Measurements from ENCODE around the gene VWC2.

The VWC2 gene

DNA sequence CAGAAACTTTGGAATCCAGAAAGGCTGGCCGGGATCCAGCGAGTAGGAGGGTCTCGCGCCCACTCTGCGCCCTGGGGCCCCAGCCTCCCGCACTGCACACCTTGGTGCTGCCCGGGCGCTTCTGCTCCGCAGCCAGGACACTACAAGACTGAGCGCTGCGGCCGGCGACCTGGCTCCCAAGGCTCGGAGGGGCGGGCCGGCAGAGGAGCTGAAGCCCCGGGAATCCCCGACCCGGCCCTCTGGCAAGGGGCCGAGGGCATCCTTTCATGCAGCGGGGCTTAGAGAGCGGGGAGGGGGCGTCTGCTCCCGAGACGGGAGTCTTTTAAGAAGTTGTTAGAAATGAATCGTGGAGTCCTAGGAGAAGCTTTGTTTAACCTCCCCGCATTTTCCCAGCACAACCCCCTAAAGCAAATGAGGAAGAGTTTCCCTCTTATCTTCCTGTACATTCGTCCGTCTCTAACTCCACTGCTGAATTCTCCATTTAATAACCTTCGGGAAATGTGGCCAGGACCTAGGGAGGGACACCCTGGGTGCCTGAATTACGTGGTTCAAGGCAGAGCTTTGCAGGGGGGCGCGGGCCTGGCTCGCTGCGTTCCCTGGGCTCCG, 1.1 kb downstream of the VWC2 start (continued):
- TF ChIP-seq, protein P1, sequence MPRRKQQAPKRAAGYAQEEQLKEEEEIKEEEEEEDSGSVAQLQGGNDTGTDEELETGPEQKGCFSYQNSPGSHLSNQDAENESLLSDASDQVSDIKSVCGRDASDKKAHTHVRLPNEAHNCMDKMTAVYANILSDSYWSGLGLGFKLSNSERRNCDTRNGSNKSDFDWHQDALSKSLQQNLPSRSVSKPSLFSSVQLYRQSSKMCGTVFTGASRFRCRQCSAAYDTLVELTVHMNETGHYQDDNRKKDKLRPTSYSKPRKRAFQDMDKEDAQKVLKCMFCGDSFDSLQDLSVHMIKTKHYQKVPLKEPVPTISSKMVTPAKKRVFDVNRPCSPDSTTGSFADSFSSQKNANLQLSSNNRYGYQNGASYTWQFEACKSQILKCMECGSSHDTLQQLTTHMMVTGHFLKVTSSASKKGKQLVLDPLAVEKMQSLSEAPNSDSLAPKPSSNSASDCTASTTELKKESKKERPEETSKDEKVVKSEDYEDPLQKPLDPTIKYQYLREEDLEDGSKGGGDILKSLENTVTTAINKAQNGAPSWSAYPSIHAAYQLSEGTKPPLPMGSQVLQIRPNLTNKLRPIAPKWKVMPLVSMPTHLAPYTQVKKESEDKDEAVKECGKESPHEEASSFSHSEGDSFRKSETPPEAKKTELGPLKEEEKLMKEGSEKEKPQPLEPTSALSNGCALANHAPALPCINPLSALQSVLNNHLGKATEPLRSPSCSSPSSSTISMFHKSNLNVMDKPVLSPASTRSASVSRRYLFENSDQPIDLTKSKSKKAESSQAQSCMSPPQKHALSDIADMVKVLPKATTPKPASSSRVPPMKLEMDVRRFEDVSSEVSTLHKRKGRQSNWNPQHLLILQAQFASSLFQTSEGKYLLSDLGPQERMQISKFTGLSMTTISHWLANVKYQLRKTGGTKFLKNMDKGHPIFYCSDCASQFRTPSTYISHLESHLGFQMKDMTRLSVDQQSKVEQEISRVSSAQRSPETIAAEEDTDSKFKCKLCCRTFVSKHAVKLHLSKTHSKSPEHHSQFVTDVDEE (CRISPR knock-in tag; IDR thresholded peaks at IDR 0.05) = no peak
- TF ChIP-seq SNAI2 (CRISPR knock-in tag; IDR thresholded peaks at IDR 0.05) (no peak), ZNF565 (CRISPR knock-in tag; conservative IDR thresholded peaks at IDR 0.05; ENCODE audit: low read depth) (no peak), ZFP3 (CRISPR knock-in tag; IDR thresholded peaks at IDR 0.05) (no peak)
- TF ChIP-seq, protein P2, sequence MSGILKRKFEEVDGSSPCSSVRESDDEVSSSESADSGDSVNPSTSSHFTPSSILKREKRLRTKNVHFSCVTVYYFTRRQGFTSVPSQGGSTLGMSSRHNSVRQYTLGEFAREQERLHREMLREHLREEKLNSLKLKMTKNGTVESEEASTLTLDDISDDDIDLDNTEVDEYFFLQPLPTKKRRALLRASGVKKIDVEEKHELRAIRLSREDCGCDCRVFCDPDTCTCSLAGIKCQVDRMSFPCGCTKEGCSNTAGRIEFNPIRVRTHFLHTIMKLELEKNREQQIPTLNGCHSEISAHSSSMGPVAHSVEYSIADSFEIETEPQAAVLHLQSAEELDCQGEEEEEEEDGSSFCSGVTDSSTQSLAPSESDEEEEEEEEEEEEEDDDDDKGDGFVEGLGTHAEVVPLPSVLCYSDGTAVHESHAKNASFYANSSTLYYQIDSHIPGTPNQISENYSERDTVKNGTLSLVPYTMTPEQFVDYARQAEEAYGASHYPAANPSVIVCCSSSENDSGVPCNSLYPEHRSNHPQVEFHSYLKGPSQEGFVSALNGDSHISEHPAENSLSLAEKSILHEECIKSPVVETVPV (CRISPR knock-in tag; IDR thresholded peaks at IDR 0.05) = no peak

DNA sequence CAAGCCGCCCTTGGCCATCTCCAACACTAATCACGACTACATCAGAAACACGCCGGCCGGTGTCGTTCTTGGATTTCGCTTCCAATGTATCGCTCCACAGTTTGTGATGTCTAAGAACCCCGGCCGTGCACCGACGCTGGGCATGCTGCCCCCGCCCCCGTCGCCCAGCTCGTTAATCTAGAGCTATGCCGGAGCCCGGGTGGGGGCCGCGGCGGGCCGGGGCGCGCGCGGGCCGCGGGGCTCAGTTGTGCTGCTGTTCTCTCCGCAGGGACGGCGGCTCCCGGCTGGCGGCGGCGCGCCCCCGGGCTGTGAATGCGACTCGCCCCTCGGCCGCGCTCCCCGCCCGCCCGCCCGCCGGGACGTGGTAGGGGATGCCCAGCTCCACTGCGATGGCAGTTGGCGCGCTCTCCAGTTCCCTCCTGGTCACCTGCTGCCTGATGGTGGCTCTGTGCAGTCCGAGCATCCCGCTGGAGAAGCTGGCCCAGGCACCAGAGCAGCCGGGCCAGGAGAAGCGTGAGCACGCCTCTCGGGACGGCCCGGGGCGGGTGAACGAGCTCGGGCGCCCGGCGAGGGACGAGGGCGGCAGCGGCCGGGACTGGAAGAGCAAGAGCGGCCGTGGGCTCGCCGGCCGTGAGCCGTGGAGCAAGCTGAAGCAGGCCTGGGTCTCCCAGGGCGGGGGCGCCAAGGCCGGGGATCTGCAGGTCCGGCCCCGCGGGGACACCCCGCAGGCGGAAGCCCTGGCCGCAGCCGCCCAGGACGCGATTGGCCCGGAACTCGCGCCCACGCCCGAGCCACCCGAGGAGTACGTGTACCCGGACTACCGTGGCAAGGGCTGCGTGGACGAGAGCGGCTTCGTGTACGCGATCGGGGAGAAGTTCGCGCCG, 1.9 kb downstream of the VWC2 start:
- TF ChIP-seq ZFP30 (CRISPR knock-in tag; IDR thresholded peaks at IDR 0.05) = no peak
- TF ChIP-seq, protein P3, sequence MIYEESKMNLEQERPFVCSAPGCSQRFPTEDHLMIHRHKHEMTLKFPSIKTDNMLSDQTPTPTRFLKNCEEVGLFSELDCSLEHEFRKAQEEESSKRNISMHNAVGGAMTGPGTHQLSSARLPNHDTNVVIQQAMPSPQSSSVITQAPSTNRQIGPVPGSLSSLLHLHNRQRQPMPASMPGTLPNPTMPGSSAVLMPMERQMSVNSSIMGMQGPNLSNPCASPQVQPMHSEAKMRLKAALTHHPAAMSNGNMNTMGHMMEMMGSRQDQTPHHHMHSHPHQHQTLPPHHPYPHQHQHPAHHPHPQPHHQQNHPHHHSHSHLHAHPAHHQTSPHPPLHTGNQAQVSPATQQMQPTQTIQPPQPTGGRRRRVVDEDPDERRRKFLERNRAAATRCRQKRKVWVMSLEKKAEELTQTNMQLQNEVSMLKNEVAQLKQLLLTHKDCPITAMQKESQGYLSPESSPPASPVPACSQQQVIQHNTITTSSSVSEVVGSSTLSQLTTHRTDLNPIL (CRISPR knock-in tag; IDR thresholded peaks at IDR 0.05; ENCODE audit: low read depth) = no peak
- no peak for TF ChIP-seq ISL1 (CRISPR knock-in tag; IDR thresholded peaks at IDR 0.05)
- no peak for TF ChIP-seq ESRRG (CRISPR knock-in tag; IDR thresholded peaks at IDR 0.05)
- TF ChIP-seq ARNTL (CRISPR knock-in tag; IDR thresholded peaks at IDR 0.05; ENCODE audit: borderline replicate concordance, low read depth) = no peak
- TF ChIP-seq, protein P2 (CRISPR knock-in tag; IDR thresholded peaks at IDR 0.05) = no peak
- TF ChIP-seq, protein P1 (CRISPR knock-in tag; IDR thresholded peaks at IDR 0.05) = no peak
- no peak for TF ChIP-seq GLIS3 (CRISPR knock-in tag; IDR thresholded peaks at IDR 0.05)
- no peak for TF ChIP-seq CSDC2 (CRISPR knock-in tag; IDR thresholded peaks at IDR 0.05)
- TF ChIP-seq, protein P4, sequence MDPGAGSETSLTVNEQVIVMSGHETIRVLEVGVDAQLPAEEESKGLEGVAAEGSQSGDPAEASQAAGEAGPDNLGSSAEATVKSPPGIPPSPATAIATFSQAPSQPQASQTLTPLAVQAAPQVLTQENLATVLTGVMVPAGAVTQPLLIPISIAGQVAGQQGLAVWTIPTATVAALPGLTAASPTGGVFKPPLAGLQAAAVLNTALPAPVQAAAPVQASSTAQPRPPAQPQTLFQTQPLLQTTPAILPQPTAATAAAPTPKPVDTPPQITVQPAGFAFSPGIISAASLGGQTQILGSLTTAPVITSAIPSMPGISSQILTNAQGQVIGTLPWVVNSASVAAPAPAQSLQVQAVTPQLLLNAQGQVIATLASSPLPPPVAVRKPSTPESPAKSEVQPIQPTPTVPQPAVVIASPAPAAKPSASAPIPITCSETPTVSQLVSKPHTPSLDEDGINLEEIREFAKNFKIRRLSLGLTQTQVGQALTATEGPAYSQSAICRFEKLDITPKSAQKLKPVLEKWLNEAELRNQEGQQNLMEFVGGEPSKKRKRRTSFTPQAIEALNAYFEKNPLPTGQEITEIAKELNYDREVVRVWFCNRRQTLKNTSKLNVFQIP (CRISPR knock-in tag; IDR thresholded peaks at IDR 0.05; ENCODE audit: borderline replicate concordance, low read depth) = no peak
- no peak for TF ChIP-seq ZFP3 (CRISPR knock-in tag; IDR thresholded peaks at IDR 0.05)
- ATAC-seq = no peak; the same call in 2 of the 3 replicates

DNA sequence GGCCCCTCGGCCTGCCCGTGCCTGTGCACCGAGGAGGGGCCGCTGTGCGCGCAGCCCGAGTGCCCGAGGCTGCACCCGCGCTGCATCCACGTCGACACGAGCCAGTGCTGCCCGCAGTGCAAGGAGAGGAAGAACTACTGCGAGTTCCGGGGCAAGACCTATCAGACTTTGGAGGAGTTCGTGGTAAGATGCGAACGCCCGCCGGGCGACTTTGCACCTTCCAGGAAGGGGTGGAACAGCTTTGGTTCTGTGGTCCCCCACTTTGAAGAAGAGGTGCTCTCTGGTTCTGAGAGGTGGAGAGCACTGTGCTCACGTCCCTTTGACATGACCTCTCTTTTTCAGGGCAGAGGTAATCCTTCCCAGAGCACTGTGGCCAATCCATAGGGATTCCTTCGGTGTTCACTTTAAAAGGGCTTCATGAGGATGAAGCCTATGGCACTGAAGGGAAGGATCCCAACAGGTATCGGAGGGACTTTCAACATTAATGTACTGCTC, 2.6 kb downstream of the VWC2 start:
- no peak; the same call in 2 of the 3 replicates for ATAC-seq
- TF ChIP-seq, protein P4 (CRISPR knock-in tag; IDR thresholded peaks at IDR 0.05; ENCODE audit: borderline replicate concordance, low read depth) = no peak
- no peak for TF ChIP-seq RARB (CRISPR knock-in tag; IDR thresholded peaks at IDR 0.05)
- no peak for TF ChIP-seq TCF4 (CRISPR knock-in tag; IDR thresholded peaks at IDR 0.05; ENCODE audit: borderline replicate concordance)
- TF ChIP-seq SNAI2 (CRISPR knock-in tag; IDR thresholded peaks at IDR 0.05) = no peak
- no peak for TF ChIP-seq GLIS3 (CRISPR knock-in tag; IDR thresholded peaks at IDR 0.05)
- TF ChIP-seq CSDC2 (CRISPR knock-in tag; IDR thresholded peaks at IDR 0.05) = no peak
- TF ChIP-seq, protein P1 (CRISPR knock-in tag; IDR thresholded peaks at IDR 0.05) = no peak
- TF ChIP-seq BACH2 (CRISPR knock-in tag; IDR thresholded peaks at IDR 0.05; ENCODE audit: borderline replicate concordance) = no peak
- no peak for TF ChIP-seq ZNF8 (CRISPR knock-in tag; IDR thresholded peaks at IDR 0.05)
- no peak for TF ChIP-seq ZNF70 (CRISPR knock-in tag; IDR thresholded peaks at IDR 0.05)

Measured in SK-N-SH treated with all-trans-retinoic acid at 6 μM for 48 hours (cell line).